Measurements from ENCODE around the gene MICU1. TPM values are rescaled to one million over a fixed set of nuclear protein-coding genes. Genes with fewer than 3 reads are reported as not detected.
A peak's percentile ranks its signal among the peaks of the same experiment; 100 is the strongest.
"Not testable (repeated sequence)": the region's sequence is repeated elsewhere in the genome, so short reads cannot be mapped to it uniquely, and the experiment has no call there.

The MICU1 gene
- total RNA-seq, 1 experiment from 2014 or later, result 34.4 TPM

- DNase-seq (ENCODE audit: low read depth), result peak; percentile 32
Measured at GRCh38 chr10:72455889-72456595, 169.8 kb downstream of the MICU1 start.

GRCh38 chr10:72449941-72450441 is 175.9 kb downstream of the MICU1 start:
- no peak for DNase-seq (ENCODE audit: low read depth)

GRCh38 chr10:72445851-72446250 is 180.0 kb downstream of the MICU1 start:
- DNase-seq (ENCODE audit: low read depth), result no peak

GRCh38 chr10:72442969-72443368 is 182.9 kb downstream of the MICU1 start:
- DNase-seq (ENCODE audit: low read depth), result not testable (repeated sequence)

GRCh38 chr10:72435570-72435969 is 190.3 kb downstream of the MICU1 start:
- DNase-seq (ENCODE audit: low read depth), result no peak

GRCh38 chr10:72430936-72431335 is 194.9 kb downstream of the MICU1 start:
- DNase-seq (ENCODE audit: low read depth), result not testable (repeated sequence)

- DNase-seq (ENCODE audit: low read depth), result no peak
Measured at GRCh38 chr10:72429931-72430330, 195.9 kb downstream of the MICU1 start.

- no peak for DNase-seq (ENCODE audit: low read depth)
Measured at GRCh38 chr10:72426986-72427385, 198.9 kb downstream of the MICU1 start.

GRCh38 chr10:72425133-72425532 is 200.7 kb downstream of the MICU1 start:
- DNase-seq (ENCODE audit: low read depth), result no peak

GRCh38 chr10:72424561-72424960 is 201.3 kb downstream of the MICU1 start:
- DNase-seq (ENCODE audit: low read depth), result no peak

- no peak for DNase-seq (ENCODE audit: low read depth)
Measured at GRCh38 chr10:72423426-72423825, 202.5 kb downstream of the MICU1 start.

- DNase-seq (ENCODE audit: low read depth), result no peak
Measured at GRCh38 chr10:72421885-72422540, 203.9 kb downstream of the MICU1 start.

- no peak for DNase-seq (ENCODE audit: low read depth)
Measured at GRCh38 chr10:72419241-72419640, 206.6 kb downstream of the MICU1 start.

GRCh38 chr10:72418679-72419078 is 207.2 kb downstream of the MICU1 start:
- no peak for DNase-seq (ENCODE audit: low read depth)

GRCh38 chr10:72417971-72418370 is 207.9 kb downstream of the MICU1 start:
- no peak for DNase-seq (ENCODE audit: low read depth)

- DNase-seq (ENCODE audit: low read depth), result no peak
Measured at GRCh38 chr10:72416661-72417060, 209.2 kb downstream of the MICU1 start.

GRCh38 chr10:72414642-72415041 is 211.2 kb downstream of the MICU1 start:
- no peak for DNase-seq (ENCODE audit: low read depth)

GRCh38 chr10:72409167-72409566 is 216.7 kb downstream of the MICU1 start:
- DNase-seq (ENCODE audit: low read depth), result no peak

GRCh38 chr10:72407927-72408600 is 217.8 kb downstream of the MICU1 start:
- DNase-seq (ENCODE audit: low read depth), result no peak

GRCh38 chr10:72407471-72407870 is 218.4 kb downstream of the MICU1 start:
- no peak for DNase-seq (ENCODE audit: low read depth)

- not testable (repeated sequence) for DNase-seq (ENCODE audit: low read depth)
Measured at GRCh38 chr10:72395581-72395980, 230.3 kb downstream of the MICU1 start.

GRCh38 chr10:72392571-72392970 is 233.3 kb downstream of the MICU1 start:
- DNase-seq (ENCODE audit: low read depth), result no peak

Data from HT1080 (cell line).